ENCODE measurements around the gene KNOP1. TPM values are rescaled to one million over a fixed set of nuclear protein-coding genes. Genes with fewer than 3 reads are reported as not detected.
A peak's percentile ranks its signal among the peaks of the same experiment; 100 is the strongest.

KNOP1 gene
- total and polyA plus RNA-seq, 10 of the 15 experiments (the other 5 are each of a cell fraction or from before 2014, with no cell fraction given), result 13.8 to 47.2 (median 32.1) TPM

- no peak for ATAC-seq
- 97% methylated on average over 22 of the region's 22 CpGs for WGBS (ENCODE audit: insufficient coverage, insufficient replicate concordance, low lambda C conversion rate, missing lambda C conversion rate)
- Histone ChIP-seq H3K27ac (ENCODE audit: control insufficient read depth, insufficient read depth) (no peak overlapping the region), H3K79me2 (ENCODE audit: control insufficient read depth, insufficient read depth, low read length) (0 out of 2 replicates have a peak, but pooled peaks cover under 1% of the 10 kb centered on the region), H3K27me3 (replicated peaks in 1 of 2; ENCODE audit: control insufficient read depth in 2 of 2, insufficient read depth in 2 of 2, low read length in 1 of 2) (no peaks in the 10 kb centered on the region), H3K4me3 (no peak overlapping the region), H2AFZ (ENCODE audit: control insufficient read depth, low read depth, low read length) (no peak overlapping the region), H3K9ac (ENCODE audit: control insufficient read depth, insufficient read depth, low read length) (no peak overlapping the region), H3K36me3 (ENCODE audit: control insufficient read depth in 2 of 2, insufficient read depth in 2 of 2, low read length in 1 of 2) (peaks cover 15 to 19% of the 10 kb centered on the region in 2 experiments; a peak in 3 of 4 replicates), H3K4me1 (ENCODE audit: control insufficient read depth, insufficient read depth, low read length) (no peaks in the 10 kb centered on the region), H3K9me3 (replicated peaks; ENCODE audit: control insufficient read depth, insufficient read depth, low read length) (no peaks in the 10 kb centered on the region), H3K4me2 (ENCODE audit: control insufficient read depth, insufficient read depth) (no peak overlapping the region), H4K20me1 (ENCODE audit: control insufficient read depth, insufficient read depth) (no peaks in the 10 kb centered on the region; the same call in 1 of the 2 replicates)
- BruUV-seq (replicated peaks), result no TSS peak
- CTCF ChIA-PET, result interaction anchor here (0.7 kb wide), 1 partner anchor 271 kb away, joined by 3 read pairs; no protein-coding TSS in a partner anchor
- in situ Hi-C loops (cut with MboI) (no loop called here), intact Hi-C loops (cut with micrococcal nuclease; ENCODE audit: unreplicated experiment) (no loop called here)
- RAD21 ChIA-PET (ENCODE audit: unreplicated experiment), result no interaction called here
- 0 out of 2 replicates have a peak, but pooled peaks have one; percentile 19 for TF ChIP-seq POLR2A (IDR thresholded peaks at IDR 0.05; ENCODE audit: low read depth, low read length)
- no peak for TF ChIP-seq JUND (IDR thresholded peaks at IDR 0.05; ENCODE audit: low read depth, low read length)
- no peak for FAIRE-seq
- DNase-seq (ENCODE audit: low read depth, low spot score), result no peak
- SMC1A ChIA-PET (ENCODE audit: uncharacterized antibody, unreplicated experiment), result no interaction called here
- POLR2A ChIA-PET, result no interaction called here
Observed at GRCh38 chr16:19709381-19710136, 8.5 kb downstream of the KNOP1 start.

- CTCF ChIA-PET, result interaction anchor here (0.7 kb wide), 1 partner anchor 272 kb away, joined by 3 read pairs; no protein-coding TSS in a partner anchor
- Histone ChIP-seq H3K36me3 (ENCODE audit: control insufficient read depth in 2 of 2, insufficient read depth in 2 of 2, low read length in 1 of 2) (peaks cover 18 to 21% of the 10 kb centered on the region in 2 experiments; a peak in 3 of 4 replicates), H3K4me1 (ENCODE audit: control insufficient read depth, insufficient read depth, low read length) (no peaks in the 10 kb centered on the region), H3K9ac (ENCODE audit: control insufficient read depth, insufficient read depth, low read length) (no peak overlapping the region), H4K20me1 (ENCODE audit: control insufficient read depth, insufficient read depth) (no peaks in the 10 kb centered on the region; the same call in 1 of the 2 replicates), H3K4me3 (no peak overlapping the region), H3K9me3 (replicated peaks; ENCODE audit: control insufficient read depth, insufficient read depth, low read length) (no peaks in the 10 kb centered on the region), H3K27me3 (replicated peaks in 1 of 2; ENCODE audit: control insufficient read depth in 2 of 2, insufficient read depth in 2 of 2, low read length in 1 of 2) (no peaks in the 10 kb centered on the region), H2AFZ (ENCODE audit: control insufficient read depth, low read depth, low read length) (no peak overlapping the region), H3K27ac (ENCODE audit: control insufficient read depth, insufficient read depth) (no peak overlapping the region), H3K4me2 (ENCODE audit: control insufficient read depth, insufficient read depth) (no peak overlapping the region), H3K79me2 (ENCODE audit: control insufficient read depth, insufficient read depth, low read length) (no peaks in the 10 kb centered on the region)
- no peak for FAIRE-seq
- intact Hi-C loops (cut with micrococcal nuclease; ENCODE audit: unreplicated experiment), result no loop called here
- no peak for TF ChIP-seq LARP7 (IDR thresholded peaks at IDR 0.05)
- no peak for TF ChIP-seq ZNF274 (IDR thresholded peaks at IDR 0.05; ENCODE audit: insufficient read depth, insufficient read length)
- TF ChIP-seq IKZF2 (IDR thresholded peaks at IDR 0.05), result no peak
- TF ChIP-seq TCF12 (IDR thresholded peaks at IDR 0.05; ENCODE audit: low read depth, low read length), result no peak
- TF ChIP-seq, protein P1, sequence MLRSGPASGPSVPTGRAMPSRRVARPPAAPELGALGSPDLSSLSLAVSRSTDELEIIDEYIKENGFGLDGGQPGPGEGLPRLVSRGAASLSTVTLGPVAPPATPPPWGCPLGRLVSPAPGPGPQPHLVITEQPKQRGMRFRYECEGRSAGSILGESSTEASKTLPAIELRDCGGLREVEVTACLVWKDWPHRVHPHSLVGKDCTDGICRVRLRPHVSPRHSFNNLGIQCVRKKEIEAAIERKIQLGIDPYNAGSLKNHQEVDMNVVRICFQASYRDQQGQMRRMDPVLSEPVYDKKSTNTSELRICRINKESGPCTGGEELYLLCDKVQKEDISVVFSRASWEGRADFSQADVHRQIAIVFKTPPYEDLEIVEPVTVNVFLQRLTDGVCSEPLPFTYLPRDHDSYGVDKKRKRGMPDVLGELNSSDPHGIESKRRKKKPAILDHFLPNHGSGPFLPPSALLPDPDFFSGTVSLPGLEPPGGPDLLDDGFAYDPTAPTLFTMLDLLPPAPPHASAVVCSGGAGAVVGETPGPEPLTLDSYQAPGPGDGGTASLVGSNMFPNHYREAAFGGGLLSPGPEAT (IDR thresholded peaks at IDR 0.05; ENCODE audit: low read depth), result no peak
- ATAC-seq, result no peak
- in situ Hi-C loops (cut with MboI), result no loop called here
- RAD21 ChIA-PET (ENCODE audit: unreplicated experiment), result no interaction called here
- no peak for DNase-seq (ENCODE audit: low read depth, low spot score)
- SMC1A ChIA-PET (ENCODE audit: uncharacterized antibody, unreplicated experiment), result no interaction called here
- no TSS peak for BruUV-seq (replicated peaks)
- WGBS (ENCODE audit: insufficient coverage, insufficient replicate concordance, low lambda C conversion rate, missing lambda C conversion rate), result 93% methylated on average over 18 of the region's 18 CpGs
- POLR2A ChIA-PET, result no interaction called here
Observed at GRCh38 chr16:19708296-19709205, 9.5 kb downstream of the KNOP1 start.

All from GM12878 (cell line).